Mesothelial cell of epicardium (in vitro differentiated cells): Measurements from ENCODE around the gene CHRNA9. TPM values are rescaled to one million over a fixed set of nuclear protein-coding genes. Genes with fewer than 3 reads are reported as not detected.
A peak's percentile ranks its signal among the peaks of the same experiment; 100 is the strongest.

Experiments used
- DNase-seq, 2 experiments: peaks; one replicate each; pipeline ENCODE4 v3.0.0; 2021; ENCODE audit warnings: low spot score in 2 of 2; ENCODE audit not compliant: unreplicated experiment in 2 of 2
- H3K27ac Mint-ChIP-seq: 2 replicates; pipeline ENCODE4 v1.8.0; 2021; ENCODE audit warnings: mixed read lengths
- H3K27me3 Mint-ChIP-seq: 2 replicates; pipeline ENCODE4 v1.8.0; 2021; ENCODE audit warnings: low read depth, mixed read lengths
- H3K36me3 Mint-ChIP-seq: 2 replicates; pipeline ENCODE4 v1.8.0; 2021; ENCODE audit warnings: mixed read lengths
- H3K4me1 Mint-ChIP-seq: 2 replicates; pipeline ENCODE4 v1.8.0; 2021; ENCODE audit warnings: mixed read lengths
- H3K4me3 Mint-ChIP-seq: 2 replicates; pipeline ENCODE4 v1.8.0; 2021; ENCODE audit warnings: mild to moderate bottlenecking, moderate library complexity, mixed read lengths
- H3K9me3 Mint-ChIP-seq: 2 replicates; pipeline ENCODE4 v1.8.0; 2021; ENCODE audit warnings: mixed read lengths
- CTCF ChIP-seq: fragments of 200-600 bp; sonication (generic); IDR thresholded peaks from one replicate; pipeline ENCODE4 v1.5.0; 2021; ENCODE audit warnings: antibody characterized with exemption; ENCODE audit not compliant: unreplicated experiment
- total RNA-seq: library from RNA; stranded (reverse); gene quantifications from 3 replicates; pipeline ENCODE4 v1.2.1, GENCODE V29; 2021

The CHRNA9 gene
- total RNA-seq, 1 donor from 2014 or later, result not detected

- H3K27me3 Mint-ChIP-seq, result no peaks in the 10 kb centered on the region
- H3K4me1 Mint-ChIP-seq, result peaks cover 20% of the 10 kb centered on the region
- DNase-seq, result no peak
- peaks cover 9% of the 10 kb centered on the region for H3K9me3 Mint-ChIP-seq
- TF ChIP-seq CTCF, result no peak
- no peak overlapping the region for H3K27ac Mint-ChIP-seq
- no peaks in the 10 kb centered on the region for H3K36me3 Mint-ChIP-seq
- H3K4me3 Mint-ChIP-seq, result no peak overlapping the region
Measured at GRCh38 chr4:40306976-40307375, 28.2 kb upstream of the CHRNA9 start.

GRCh38 chr4:40307627-40308497, 27.3 kb upstream of the CHRNA9 start:
- no peak overlapping the region for H3K27ac Mint-ChIP-seq
- H3K36me3 Mint-ChIP-seq, result no peaks in the 10 kb centered on the region
- H3K27me3 Mint-ChIP-seq, result no peaks in the 10 kb centered on the region
- peaks cover 6% of the 10 kb centered on the region for H3K9me3 Mint-ChIP-seq
- no peak for DNase-seq
- no peak overlapping the region for H3K4me3 Mint-ChIP-seq
- TF ChIP-seq CTCF, result no peak
- H3K4me1 Mint-ChIP-seq, result peaks cover 24% of the 10 kb centered on the region

GRCh38 chr4:40308528-40309122, 26.5 kb upstream of the CHRNA9 start:
- Mint-ChIP-seq H3K27ac (no peak overlapping the region), H3K4me1 (peaks cover 24% of the 10 kb centered on the region)

GRCh38 chr4:40309250-40309774, 25.8 kb upstream of the CHRNA9 start:
- Mint-ChIP-seq H3K36me3 (no peaks in the 10 kb centered on the region), H3K27me3 (no peaks in the 10 kb centered on the region), H3K4me3 (peak overlapping the region; percentile 14), H3K4me1 (peaks cover 27% of the 10 kb centered on the region), H3K9me3 (peaks cover 5% of the 10 kb centered on the region), H3K27ac (peak overlapping the region; percentile 43)
- DNase-seq, result peak; percentile 67 to 90
- peak; percentile 78 for TF ChIP-seq CTCF

More at GRCh38 chr4:40308528-40309122, 26.5 kb upstream of the CHRNA9 start:
- Mint-ChIP-seq H3K27me3 (no peaks in the 10 kb centered on the region), H3K9me3 (peaks cover 5% of the 10 kb centered on the region), H3K4me3 (no peak overlapping the region), H3K36me3 (no peaks in the 10 kb centered on the region)
- DNase-seq, result no peak
- TF ChIP-seq CTCF, result no peak

GRCh38 chr4:40310225-40310624, 24.9 kb upstream of the CHRNA9 start:
- H3K27ac Mint-ChIP-seq, result no peak overlapping the region
- no peaks in the 10 kb centered on the region for H3K36me3 Mint-ChIP-seq
- no peak overlapping the region for H3K4me3 Mint-ChIP-seq
- no peaks in the 10 kb centered on the region for H3K9me3 Mint-ChIP-seq
- no peaks in the 10 kb centered on the region for H3K27me3 Mint-ChIP-seq
- no peak for DNase-seq
- TF ChIP-seq CTCF, result no peak
- H3K4me1 Mint-ChIP-seq, result peaks cover 27% of the 10 kb centered on the region
